Measurements from ENCODE around the gene ZSCAN22.

GRCh38 chr19:58379246-58379645 is 52.5 kb downstream of the ZSCAN22 start:
- no peak for TF ChIP-seq YY1 (IDR thresholded peaks at IDR 0.05; ENCODE audit: insufficient read depth, insufficient read length)
- TF ChIP-seq ZNF274 (IDR thresholded peaks at IDR 0.05; ENCODE audit: low read depth, low read length), result no peak

All from NT2/D1 (cell line).